Amygdala (tissue), 56 donors: ENCODE measurements around the gene NEURL2.
"Not testable (repeated sequence)": the region's sequence is repeated elsewhere in the genome, so short reads cannot be mapped to it uniquely, and the experiment has no call there.

Experiments
- DNase-seq, 56 donors: peaks; one replicate each; lab custom pipeline; 2025; lab: John Stamatoyannopoulos, UW

NEURL2 gene

DNA sequence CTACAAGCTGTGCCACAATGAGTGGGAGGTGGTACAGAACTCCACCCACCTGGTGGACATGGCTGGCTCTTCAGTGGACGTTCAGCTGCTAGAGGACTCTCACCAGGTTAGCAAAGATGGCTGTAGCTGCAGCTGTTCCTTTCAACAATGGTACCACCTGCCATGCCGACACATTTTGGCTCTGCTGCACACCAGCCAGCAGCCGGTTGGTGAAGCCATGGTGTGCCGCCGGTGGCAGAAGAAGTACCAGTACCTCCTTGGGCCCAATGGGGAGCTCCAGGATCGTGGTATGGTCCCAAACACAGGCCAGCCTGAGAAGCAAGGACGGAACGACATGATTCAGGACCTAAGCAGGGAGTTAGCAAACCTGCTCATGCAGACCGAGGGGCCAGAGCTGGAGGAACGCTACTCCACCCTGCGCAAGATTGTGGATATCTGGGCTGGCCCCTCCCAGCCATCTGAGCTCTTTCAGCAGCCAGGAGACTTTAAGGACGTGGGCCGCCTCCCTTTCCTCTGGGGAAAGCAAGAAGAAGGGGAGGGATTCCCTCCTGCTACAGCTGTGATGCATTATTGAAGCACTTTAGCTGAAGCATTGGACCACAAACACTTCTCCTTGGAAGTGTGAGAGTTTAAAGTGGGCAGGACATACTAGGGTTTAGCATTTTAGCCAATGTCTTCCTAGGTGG is 12.8 kb downstream of the NEURL2 start:
- no peak for DNase-seq

DNA sequence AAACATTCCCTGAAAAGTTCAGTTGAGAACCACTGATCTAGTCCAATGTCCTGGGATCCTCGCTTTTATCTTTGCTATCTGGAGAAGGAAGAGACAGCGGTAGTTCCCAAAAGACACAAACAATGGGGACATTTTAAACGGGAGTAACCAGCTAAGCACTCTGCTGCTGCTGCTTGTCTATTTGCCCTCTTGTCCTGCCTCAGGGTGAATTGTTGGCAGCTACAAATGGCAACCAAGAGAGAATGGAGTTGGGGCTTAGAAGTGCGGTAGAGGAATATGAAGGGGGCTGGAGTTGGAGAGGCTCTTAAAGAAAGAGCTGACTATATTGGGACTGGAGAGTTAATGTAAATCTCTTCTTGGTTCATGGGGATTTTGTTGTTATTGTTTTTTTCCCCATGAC is 16.4 kb downstream of the NEURL2 start:
- no peak for DNase-seq

DNA sequence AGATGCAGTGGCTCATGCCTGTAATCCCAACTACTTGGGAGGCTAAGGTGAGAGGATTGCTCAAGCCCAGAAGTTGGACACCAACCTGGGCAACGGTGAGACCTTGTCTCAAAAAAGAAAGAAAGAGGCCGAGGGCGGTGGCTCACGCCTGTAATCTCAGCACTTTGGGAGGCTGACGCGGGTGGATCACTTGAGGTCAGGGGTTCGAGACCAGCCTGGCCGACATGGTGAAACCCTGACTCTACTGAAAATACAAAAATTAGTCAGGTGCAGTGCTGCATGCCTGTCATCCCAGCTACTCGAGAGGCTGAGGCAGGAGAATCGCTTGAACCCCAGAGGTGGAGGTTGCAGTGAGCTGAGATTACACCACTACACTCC is 16.9 kb downstream of the NEURL2 start:
- not testable (repeated sequence) for DNase-seq

DNA sequence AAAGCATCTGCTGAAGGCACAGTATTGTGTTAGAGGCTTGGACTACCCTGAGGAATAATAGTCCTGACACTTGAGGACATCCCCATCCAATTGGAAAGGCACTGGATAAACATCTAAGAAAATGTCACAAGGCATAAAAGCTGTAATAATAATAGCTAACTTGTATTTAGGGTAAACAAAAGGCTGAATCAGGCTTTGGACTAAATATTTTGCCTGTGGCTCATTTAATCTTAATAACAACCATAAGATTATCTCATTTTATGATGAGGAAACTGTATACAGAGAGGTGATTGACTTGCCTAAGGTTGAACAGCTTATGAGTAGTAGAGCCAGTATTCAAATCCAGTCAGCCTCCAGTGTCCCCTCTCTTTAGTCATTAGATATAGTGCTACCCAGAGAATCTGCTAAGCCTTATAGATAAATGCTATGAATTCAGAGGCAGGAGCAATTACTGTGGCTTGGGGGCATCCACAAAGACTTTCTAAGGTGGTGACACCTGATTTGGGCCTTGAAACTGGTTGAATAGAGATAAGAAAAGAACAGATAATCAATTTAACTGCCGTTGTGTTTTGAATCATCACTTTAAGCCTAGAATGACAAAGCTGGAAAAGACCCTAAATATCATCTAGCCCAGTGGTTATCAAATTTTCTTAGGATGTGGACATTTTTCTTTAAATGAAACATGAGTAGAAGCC is 17.5 kb downstream of the NEURL2 start:
- no peak for DNase-seq

DNA sequence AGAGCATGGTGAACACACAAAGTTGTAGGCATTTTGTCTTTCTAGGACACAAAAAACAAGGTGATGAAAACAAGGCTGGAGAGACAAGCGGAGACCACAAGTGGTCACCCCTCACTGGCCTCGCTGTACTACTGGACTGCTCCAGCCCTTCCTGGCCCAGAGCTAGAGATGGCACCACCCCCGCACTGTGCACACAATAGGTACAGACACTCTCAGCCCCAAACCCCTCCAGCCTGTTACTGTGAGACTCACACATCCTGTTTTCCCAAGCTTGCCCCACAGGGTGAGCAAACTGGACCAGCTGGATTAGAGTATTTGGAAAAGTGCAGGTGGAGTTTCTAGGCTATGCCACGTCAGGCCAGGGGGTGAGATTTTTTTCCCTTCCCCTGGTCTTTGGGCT is 18.4 kb downstream of the NEURL2 start:
- DNase-seq, result no peak

DNA sequence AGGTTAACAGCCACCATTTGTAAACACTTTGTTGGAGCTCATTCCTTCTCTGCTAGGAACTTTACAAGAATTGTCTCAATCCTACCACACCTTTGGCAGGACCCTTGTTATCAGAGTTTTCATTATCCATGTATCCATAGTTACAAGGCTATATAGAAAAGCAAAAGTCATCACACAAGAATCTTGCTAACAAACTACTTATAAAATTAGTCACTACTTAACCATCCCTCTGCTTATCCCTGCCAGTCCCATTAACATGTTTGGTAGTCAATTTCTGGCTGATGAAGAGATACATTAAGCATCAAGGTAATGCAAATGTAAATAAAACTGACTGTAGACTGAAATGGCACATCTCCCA is 23.2 kb downstream of the NEURL2 start:
- no peak for DNase-seq

DNA sequence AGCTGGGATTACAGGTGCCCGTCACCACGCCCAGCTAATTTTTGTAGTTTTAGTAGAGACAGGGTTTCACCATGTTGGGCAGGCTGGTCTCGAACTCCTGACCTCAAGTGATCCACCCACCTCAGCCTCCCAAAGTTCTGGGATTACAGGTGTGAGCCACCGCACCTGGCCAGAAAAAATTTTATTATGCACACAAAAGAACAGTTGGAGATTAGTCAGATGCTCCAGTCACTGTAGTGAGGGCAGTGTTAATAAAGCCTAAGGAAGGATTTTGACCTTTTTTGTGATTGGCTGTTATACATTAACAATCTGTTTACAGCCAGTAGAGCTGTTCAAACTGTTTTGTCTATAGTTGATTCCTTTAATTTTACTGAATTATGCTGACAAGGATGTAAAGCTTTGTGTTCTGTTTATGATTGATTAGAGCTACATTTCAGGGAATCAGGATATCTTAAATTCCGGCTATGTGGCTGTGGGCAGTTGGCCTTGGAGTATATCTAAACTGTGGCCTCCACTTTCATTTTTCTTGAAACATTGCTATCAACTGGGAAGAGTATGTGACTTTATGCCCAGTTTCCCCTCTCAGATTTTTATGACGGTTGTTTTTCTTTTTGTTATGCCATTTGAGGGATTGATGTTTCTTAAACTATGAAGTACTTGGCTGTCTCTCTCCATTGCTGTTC is 23.7 kb downstream of the NEURL2 start:
- no peak for DNase-seq

DNA sequence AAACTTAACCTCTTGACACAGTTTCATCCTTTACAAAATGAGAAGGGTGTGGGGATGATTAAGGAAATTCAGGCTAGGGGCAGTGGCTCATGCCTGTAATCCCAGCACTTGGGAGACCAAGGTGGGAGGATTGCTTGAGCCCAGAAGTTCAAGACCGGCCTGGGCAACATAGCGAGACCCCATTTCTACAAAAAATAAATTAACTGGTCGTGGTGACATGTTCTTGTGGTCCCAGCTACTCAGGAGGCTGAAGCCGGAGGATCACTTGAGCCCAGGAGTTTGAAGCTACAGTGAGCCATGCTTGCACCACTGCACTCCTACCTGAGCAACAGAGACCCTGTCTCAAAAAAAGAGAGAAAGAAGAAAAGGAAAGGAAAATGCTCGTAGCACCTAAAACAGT is 24.6 kb downstream of the NEURL2 start:
- DNase-seq, result no peak

DNA sequence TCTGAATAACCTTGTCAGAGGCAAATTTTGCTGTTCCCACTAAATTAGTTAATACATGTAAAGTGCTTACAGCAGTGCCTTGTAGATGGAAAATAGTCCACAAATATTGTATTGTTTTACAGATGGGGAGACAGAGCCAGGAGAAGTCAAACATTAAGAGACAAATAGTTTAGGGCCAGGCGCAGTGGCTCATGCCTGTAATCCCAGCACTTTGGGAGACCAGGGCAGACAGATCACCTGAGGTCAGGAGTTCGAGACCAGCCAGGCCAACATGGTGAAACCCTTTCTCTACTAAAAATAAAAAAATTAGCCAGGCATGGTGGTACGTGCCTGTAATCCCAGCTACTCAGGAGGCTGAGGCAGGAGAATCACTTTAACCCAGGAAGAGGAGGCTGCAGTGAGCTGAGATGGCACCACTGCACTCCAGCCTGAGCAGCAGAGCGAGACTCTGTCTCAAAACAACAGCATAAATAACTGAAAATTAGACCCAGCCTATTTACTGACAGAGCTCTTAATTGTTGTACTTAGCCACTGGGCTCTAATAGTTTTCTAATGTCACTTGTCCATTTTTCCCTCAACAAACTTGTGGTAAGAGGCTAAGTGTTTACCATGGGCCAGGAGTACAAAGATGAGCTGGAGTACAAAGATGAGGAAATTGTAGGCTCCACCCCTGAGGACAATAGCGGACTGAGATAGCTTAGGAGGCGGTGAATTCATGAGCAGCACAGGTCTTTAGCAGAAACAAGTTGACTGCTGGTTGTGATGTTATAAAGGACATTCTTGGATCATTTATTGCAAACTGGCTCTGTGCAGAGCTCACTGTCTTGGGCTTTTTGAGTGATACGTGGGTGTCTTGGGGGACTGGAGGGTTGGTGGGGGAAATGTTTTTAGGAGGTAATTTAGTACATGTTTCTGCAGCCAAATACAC is 27.2 kb downstream of the NEURL2 start:
- DNase-seq, result no peak

DNA sequence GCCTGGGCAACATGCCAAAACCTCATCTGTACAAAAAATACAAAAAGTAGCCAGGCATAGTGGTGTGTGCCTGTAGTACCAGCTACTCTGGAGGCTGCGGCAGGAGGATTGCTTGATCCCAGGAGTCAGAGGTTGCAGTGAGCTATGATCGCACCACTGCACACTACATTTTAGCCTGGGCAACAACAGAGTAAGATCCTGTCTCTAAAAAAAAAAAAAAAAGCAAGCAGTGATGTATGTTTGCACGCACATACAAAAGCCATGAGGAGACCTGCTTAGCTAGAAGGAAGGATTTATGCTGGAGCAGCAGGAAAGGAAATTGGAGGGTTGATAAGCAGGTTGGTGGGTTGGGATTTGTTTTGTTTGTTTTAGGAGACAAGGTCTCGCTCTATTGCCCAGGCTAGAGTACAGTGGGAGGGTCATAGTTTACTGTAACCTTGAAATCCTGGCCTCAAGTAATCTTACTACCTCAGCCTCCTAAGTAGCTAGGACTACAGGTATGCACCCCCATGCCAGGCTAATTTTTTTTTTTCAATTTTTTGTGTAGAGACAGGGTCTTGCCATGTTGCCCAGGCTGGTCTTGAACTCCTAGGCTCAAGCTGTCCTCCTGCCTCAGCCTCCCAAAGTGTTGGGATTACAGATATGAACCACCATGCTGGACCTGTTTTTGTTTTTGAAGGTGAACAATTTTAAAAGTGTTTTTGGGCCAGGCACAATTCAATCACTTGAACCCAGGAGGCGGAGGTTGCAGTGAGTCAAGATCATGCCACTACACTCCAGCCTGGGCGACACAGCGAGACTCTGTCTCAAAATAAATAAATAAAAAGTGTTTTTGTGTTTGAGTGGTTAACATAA is 29.6 kb downstream of the NEURL2 start:
- DNase-seq, result peak in 1 of 56 donors; percentile 28

DNA sequence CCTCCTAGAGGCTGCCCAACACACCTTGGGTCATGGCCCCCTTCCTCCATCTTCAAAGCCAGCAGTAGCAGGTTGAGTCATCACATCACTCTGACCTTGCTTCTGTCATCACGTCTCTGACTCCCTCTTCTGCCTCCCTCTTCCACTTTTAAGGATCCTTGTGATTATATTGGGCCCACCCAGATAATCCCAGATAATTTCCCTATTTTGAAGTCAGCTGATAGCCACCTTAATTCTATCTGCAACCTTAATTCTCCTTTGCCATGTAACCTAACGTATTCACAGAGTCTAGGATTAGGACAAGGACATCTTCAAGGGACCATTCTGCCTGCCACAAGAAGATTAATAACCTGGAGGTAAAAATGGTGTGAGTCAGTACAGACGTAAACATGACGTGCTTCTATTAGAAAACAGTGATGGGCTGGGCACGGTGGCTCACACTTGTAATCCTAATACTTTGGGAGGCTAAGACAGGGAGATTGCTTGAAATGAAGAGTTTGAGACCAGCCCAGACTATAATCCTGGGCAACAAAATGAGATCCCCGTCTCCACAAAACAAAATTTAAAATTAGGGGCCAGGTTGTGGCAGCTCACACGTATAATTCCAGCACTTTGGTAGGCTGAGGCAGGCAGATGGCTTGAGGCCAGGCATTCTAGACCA is 30.3 kb downstream of the NEURL2 start:
- DNase-seq, result peak in 1 of 56 donors; percentile 23

DNA sequence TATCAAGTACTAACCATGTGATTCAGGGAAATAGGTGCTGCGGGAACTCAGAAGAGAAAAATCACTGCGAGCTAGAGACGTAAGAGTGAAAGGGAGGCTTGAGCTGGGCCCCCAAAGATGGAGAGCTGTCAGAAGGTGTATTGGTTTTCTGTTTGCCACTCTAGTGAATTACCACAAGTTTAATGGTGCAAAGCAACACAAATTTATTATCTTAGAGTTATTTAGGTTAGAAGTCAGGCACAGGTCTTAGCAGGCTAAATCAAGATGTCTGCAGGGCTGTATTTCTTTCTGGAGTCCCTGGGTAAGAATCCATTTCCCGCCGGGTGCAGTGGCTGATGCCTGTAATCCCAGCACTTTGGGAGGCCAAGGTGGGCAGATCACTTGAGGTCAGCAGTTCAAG is 31.1 kb downstream of the NEURL2 start:
- DNase-seq, result no peak

DNA sequence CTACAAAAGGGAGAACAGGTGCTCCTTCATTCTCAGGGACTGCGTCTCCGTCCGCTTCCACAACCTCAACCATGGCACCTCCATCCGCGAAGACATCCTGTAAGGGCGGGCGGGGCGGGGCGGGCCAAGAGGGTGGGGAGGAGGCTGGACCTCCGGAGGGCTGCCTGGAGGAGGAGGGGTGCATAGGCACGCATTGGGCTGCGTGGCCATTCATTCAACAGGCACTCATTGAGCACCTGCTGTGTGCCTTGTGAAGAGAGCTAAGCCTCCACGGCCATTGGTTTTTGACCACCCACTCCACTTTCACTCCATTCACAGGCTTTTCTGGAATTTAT is 33.2 kb downstream of the NEURL2 start:
- peak in 1 of 56 donors; percentile 71 for DNase-seq

DNA sequence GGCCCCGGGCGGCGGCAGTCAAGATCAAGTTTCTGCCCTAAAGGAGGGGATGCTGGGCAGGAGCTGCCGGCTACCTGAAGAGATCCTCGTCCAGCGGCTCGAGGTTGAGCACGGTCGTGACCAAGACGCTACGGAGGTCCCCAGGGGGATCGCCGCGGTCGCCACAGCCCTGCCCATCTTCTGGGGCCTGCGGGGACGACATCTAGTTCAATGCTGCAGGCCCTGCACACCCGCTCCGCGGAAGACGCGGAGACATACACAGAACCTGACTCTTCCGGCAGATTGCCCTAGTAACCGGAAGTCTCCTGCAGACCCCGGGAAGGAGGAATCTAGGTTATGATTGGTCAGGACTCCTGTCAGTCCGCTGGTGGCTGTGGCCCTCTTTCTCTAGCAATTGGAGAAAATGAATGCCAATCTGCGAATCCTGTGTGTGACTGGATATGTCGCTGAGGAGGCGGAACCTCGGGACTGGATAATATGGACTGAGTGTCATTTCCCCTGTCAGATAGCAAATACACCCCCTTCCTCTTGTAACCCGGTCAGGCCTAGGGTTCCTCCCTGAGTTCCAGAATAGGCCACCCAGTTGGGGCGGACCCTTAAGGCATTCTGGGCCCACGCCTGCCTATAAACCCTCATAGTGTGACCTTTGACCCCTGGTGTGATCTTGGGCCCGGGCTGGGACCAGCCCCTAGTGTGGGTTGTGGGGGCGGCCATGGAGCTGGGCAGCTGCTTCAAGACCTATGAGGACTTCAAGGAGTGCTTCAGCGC is 33.7 kb downstream of the NEURL2 start, which contains the start of the genes ACOT8 and ZSWIM3:
ACOT8 (minus strand) TSS at position 279 of the 768 bp plus-strand sequence; CDS start at position 202, 77 bp downstream.
ZSWIM3 (plus strand) TSS at position 501 of the 768 bp plus-strand sequence; CDS start at position 713, 212 bp downstream.
- peak; percentile 53 to 99 (median 92) for DNase-seq

DNA sequence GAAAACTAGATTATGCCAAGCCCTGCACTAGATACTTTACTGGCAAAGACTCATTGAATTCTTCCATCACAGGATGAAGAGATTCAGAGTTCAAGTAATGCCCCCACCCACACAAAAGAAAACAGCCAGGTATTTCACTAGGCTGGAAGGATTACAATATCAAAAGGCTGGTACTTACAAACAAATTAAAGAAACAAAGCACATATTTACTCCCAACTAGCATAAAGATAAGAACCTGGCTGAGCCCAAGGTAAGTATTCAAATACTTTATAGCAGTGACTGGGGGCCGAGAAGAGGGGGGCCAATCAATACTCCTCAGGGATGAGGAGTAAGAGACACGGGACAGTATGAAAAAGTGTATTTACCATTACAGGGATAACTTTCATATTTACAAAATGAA is 37.5 kb downstream of the NEURL2 start:
- no peak for DNase-seq

DNA sequence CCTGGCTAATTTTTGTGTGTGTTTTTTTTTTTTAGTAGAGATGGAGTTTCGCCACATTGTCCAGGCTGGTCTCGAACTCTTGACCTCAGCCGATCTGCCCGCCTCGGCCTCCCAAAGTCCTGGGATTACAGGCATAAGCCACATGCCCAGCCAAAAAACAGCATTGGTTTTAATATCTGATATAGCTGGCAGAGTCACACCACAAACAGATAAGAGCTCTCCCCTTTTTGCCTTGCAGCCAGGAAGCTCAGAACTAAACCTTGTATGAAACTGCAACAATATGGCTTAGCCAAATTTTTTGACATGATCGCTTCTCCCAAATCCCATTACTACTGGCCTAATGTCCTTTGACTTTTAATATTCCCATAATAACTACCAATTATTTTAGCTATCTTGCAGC is 38.7 kb downstream of the NEURL2 start:
- DNase-seq, result no peak

DNA sequence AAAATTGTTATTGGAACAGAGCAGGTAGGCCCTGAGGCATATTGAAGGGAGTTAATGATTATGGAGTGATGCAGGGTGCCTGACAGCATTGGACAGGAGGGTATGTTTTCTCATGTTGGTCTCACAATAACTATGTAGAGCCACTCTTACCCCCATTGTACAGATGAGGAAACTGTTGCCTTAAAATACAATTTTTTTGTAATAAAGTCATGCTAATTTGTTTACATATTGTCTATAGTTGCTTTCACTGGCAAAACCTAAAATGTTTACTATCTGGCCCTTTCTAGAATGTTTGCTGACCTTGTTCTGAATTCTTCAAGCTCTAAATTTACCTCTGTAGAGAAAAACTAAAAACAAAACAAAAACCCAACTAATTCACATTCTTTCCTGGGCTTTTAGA is 39.5 kb downstream of the NEURL2 start:
- no peak for DNase-seq

DNA sequence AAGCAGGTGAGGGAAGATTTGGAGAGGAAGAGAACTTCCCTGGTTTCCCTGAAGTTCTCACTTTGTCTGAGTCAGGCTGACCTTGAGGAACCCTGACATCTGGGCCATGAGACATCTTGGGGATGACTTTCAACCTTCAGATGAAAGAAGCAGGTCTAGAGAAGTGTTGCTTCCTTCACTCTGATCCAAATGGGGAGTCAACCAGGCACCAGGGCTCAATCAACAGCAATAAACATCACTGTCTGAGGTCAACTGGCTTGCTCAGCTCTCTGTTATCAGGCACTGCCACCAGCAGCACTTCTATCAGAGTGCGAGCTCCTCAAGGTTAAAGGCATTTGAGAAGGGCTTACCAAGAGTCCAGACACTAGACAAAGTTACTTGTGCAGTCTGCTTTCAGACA is 40.1 kb downstream of the NEURL2 start:
- DNase-seq, result no peak
